ENCODE results near the gene GYG2.
A peak's percentile ranks its signal among the peaks of the same experiment; 100 is the strongest.
"Not testable (repeated sequence)": the region's sequence is repeated elsewhere in the genome, so short reads cannot be mapped to it uniquely, and the experiment has no call there.

Gene GYG2

GRCh38 chrX:2788980-2789379, 39.8 kb upstream of the GYG2 start:
- H3K36me3 ChIP-seq (ENCODE audit: insufficient read depth, low read length) = peaks cover 4% of the 10 kb centered on the region; the same call in 1 of the 2 replicates
- H3K27ac ChIP-seq = no peak overlapping the region
- H3K9me3 ChIP-seq (ENCODE audit: low read depth, low read length) = no peaks in the 10 kb centered on the region
- no peak overlapping the region for H3K4me3 ChIP-seq
- DNase-seq (ENCODE audit: low read depth, low spot score) = no peak
- TF ChIP-seq FOXP2 (optimal IDR thresholded peaks at IDR 0.05; ENCODE audit: control extremely low read depth, extremely low read length, insufficient read depth) (no peak), POLR2AphosphoS5 (IDR thresholded peaks at IDR 0.05; ENCODE audit: borderline replicate concordance, low read depth, low read length) (no peak)
- H3K9ac ChIP-seq (ENCODE audit: insufficient read length) = no peak overlapping the region

GRCh38 chrX:2789569-2789968, 39.2 kb upstream of the GYG2 start:
- no peak overlapping the region for H3K9ac ChIP-seq (ENCODE audit: insufficient read length)
- no peak for DNase-seq (ENCODE audit: low read depth, low spot score)
- H3K36me3 ChIP-seq (ENCODE audit: insufficient read depth, low read length) = peaks cover 4% of the 10 kb centered on the region; the same call in 1 of the 2 replicates
- no peak overlapping the region for H3K4me3 ChIP-seq
- TF ChIP-seq FOXP2 (optimal IDR thresholded peaks at IDR 0.05; ENCODE audit: control extremely low read depth, extremely low read length, insufficient read depth) (no peak), POLR2AphosphoS5 (IDR thresholded peaks at IDR 0.05; ENCODE audit: borderline replicate concordance, low read depth, low read length) (no peak), EZH2 (IDR thresholded peaks at IDR 0.05) (no peak)
- no peak overlapping the region for H3K27ac ChIP-seq
- no peaks in the 10 kb centered on the region for H3K9me3 ChIP-seq (ENCODE audit: low read depth, low read length)

GRCh38 chrX:2793752-2794151, 35.0 kb upstream of the GYG2 start:
- Histone ChIP-seq H3K36me3 (ENCODE audit: insufficient read depth, low read length) (peaks cover 4% of the 10 kb centered on the region; the same call in 1 of the 2 replicates), H3K9ac (ENCODE audit: insufficient read length) (no peak overlapping the region), H3K4me3 (no peak overlapping the region), H3K27ac (no peak overlapping the region), H3K9me3 (ENCODE audit: low read depth, low read length) (no peaks in the 10 kb centered on the region)
- no peak for TF ChIP-seq POLR2AphosphoS5 (IDR thresholded peaks at IDR 0.05; ENCODE audit: borderline replicate concordance, low read depth, low read length)
- TF ChIP-seq FOXP2 (optimal IDR thresholded peaks at IDR 0.05; ENCODE audit: control extremely low read depth, extremely low read length, insufficient read depth) = no peak
- TF ChIP-seq EZH2 (IDR thresholded peaks at IDR 0.05) = no peak
- DNase-seq (ENCODE audit: low read depth, low spot score) = no peak

GRCh38 chrX:2794336-2794735, 34.4 kb upstream of the GYG2 start:
- no peak overlapping the region for H3K4me3 ChIP-seq

GRCh38 chrX:2796808-2797207, 31.9 kb upstream of the GYG2 start:
- Histone ChIP-seq H3K4me3 (peak overlapping the region; percentile 60), H3K9ac (ENCODE audit: insufficient read length) (peak overlapping the region; percentile 32), H3K27ac (peak overlapping the region; percentile 83)
- not testable (repeated sequence) for H3K9me3 ChIP-seq (ENCODE audit: low read depth, low read length); DNase-seq (ENCODE audit: low read depth, low spot score); H3K36me3 ChIP-seq (ENCODE audit: insufficient read depth, low read length)

More at GRCh38 chrX:2794336-2794735, 34.4 kb upstream of the GYG2 start:
- Histone ChIP-seq H3K9me3 (ENCODE audit: low read depth, low read length) (no peaks in the 10 kb centered on the region), H3K9ac (ENCODE audit: insufficient read length) (no peak overlapping the region), H3K36me3 (ENCODE audit: insufficient read depth, low read length) (peaks cover 4% of the 10 kb centered on the region; the same call in 1 of the 2 replicates), H3K27ac (no peak overlapping the region)
- no peak for DNase-seq (ENCODE audit: low read depth, low spot score)
- no peak for TF ChIP-seq FOXP2 (optimal IDR thresholded peaks at IDR 0.05; ENCODE audit: control extremely low read depth, extremely low read length, insufficient read depth)
- no peak for TF ChIP-seq POLR2AphosphoS5 (IDR thresholded peaks at IDR 0.05; ENCODE audit: borderline replicate concordance, low read depth, low read length)
- TF ChIP-seq EZH2 (IDR thresholded peaks at IDR 0.05) = no peak

- no peak for DNase-seq (ENCODE audit: low read depth, low spot score)
- Histone ChIP-seq H3K9me3 (ENCODE audit: low read depth, low read length) (no peaks in the 10 kb centered on the region), H3K36me3 (ENCODE audit: insufficient read depth, low read length) (peaks cover 3% of the 10 kb centered on the region; the same call in 1 of the 2 replicates), H3K9ac (ENCODE audit: insufficient read length) (no peak overlapping the region), H3K4me3 (peak overlapping the region; percentile 29; the same call in 1 of the 2 replicates), H3K27ac (peak overlapping the region; percentile 51)
- no peak for TF ChIP-seq POLR2AphosphoS5 (IDR thresholded peaks at IDR 0.05; ENCODE audit: borderline replicate concordance, low read depth, low read length)
- TF ChIP-seq EZH2 (IDR thresholded peaks at IDR 0.05) = no peak
- TF ChIP-seq FOXP2 (optimal IDR thresholded peaks at IDR 0.05; ENCODE audit: control extremely low read depth, extremely low read length, insufficient read depth) = no peak
Observed at GRCh38 chrX:2799369-2799768, 29.4 kb upstream of the GYG2 start.

GRCh38 chrX:2799980-2800379, 28.8 kb upstream of the GYG2 start:
- not testable (repeated sequence) for H3K9me3 ChIP-seq (ENCODE audit: low read depth, low read length); DNase-seq (ENCODE audit: low read depth, low spot score); H3K9ac ChIP-seq (ENCODE audit: insufficient read length); H3K36me3 ChIP-seq (ENCODE audit: insufficient read depth, low read length)
- Histone ChIP-seq H3K27ac (peak overlapping the region; percentile 51), H3K4me3 (0 out of 2 replicates have a peak overlapping the region, but pooled peaks have one; percentile 33)

- H3K27ac ChIP-seq = 0 out of 2 replicates have a peak overlapping the region, but pooled peaks have one; percentile 57
- peaks cover 3% of the 10 kb centered on the region; the same call in 1 of the 2 replicates for H3K36me3 ChIP-seq (ENCODE audit: insufficient read depth, low read length)
- no peak for DNase-seq (ENCODE audit: low read depth, low spot score)
- H3K4me3 ChIP-seq = no peak overlapping the region
- H3K9me3 ChIP-seq (ENCODE audit: low read depth, low read length) = no peaks in the 10 kb centered on the region
- no peak for TF ChIP-seq EZH2 (IDR thresholded peaks at IDR 0.05)
- no peak for TF ChIP-seq FOXP2 (optimal IDR thresholded peaks at IDR 0.05; ENCODE audit: control extremely low read depth, extremely low read length, insufficient read depth)
- TF ChIP-seq POLR2AphosphoS5 (IDR thresholded peaks at IDR 0.05; ENCODE audit: borderline replicate concordance, low read depth, low read length) = no peak
- H3K9ac ChIP-seq (ENCODE audit: insufficient read length) = no peak overlapping the region
Observed at GRCh38 chrX:2801223-2801622, 27.5 kb upstream of the GYG2 start.

- H3K9ac ChIP-seq (ENCODE audit: insufficient read length); H3K4me3 ChIP-seq; H3K9me3 ChIP-seq (ENCODE audit: low read depth, low read length); DNase-seq (ENCODE audit: low read depth, low spot score); H3K36me3 ChIP-seq (ENCODE audit: insufficient read depth, low read length): not testable (repeated sequence)
- peak overlapping the region; percentile 57; the same call in 1 of the 2 replicates for H3K27ac ChIP-seq
Observed at GRCh38 chrX:2802376-2803090, 26.2 kb upstream of the GYG2 start.

GRCh38 chrX:2803486-2803885, 25.2 kb upstream of the GYG2 start:
- not testable (repeated sequence) for H3K9me3 ChIP-seq (ENCODE audit: low read depth, low read length); H3K27ac ChIP-seq

GRCh38 chrX:2804106-2804843, 24.5 kb upstream of the GYG2 start:
- DNase-seq (ENCODE audit: low read depth, low spot score); H3K36me3 ChIP-seq (ENCODE audit: insufficient read depth, low read length); H3K9me3 ChIP-seq (ENCODE audit: low read depth, low read length); H3K4me3 ChIP-seq; H3K9ac ChIP-seq (ENCODE audit: insufficient read length): not testable (repeated sequence)
- H3K27ac ChIP-seq = 0 out of 2 replicates have a peak overlapping the region, but pooled peaks have one; percentile 19

More at GRCh38 chrX:2803486-2803885, 25.2 kb upstream of the GYG2 start:
- not testable (repeated sequence) for H3K4me3 ChIP-seq; DNase-seq (ENCODE audit: low read depth, low spot score); H3K36me3 ChIP-seq (ENCODE audit: insufficient read depth, low read length); H3K9ac ChIP-seq (ENCODE audit: insufficient read length)

GRCh38 chrX:2804858-2805257, 23.9 kb upstream of the GYG2 start:
- Histone ChIP-seq H3K27ac (0 out of 2 replicates have a peak overlapping the region, but pooled peaks have one; percentile 19), H3K36me3 (ENCODE audit: insufficient read depth, low read length) (peaks cover 12% of the 10 kb centered on the region; the same call in 1 of the 2 replicates)
- not testable (repeated sequence) for H3K4me3 ChIP-seq; H3K9me3 ChIP-seq (ENCODE audit: low read depth, low read length); H3K9ac ChIP-seq (ENCODE audit: insufficient read length); DNase-seq (ENCODE audit: low read depth, low spot score)
